Measurements from ENCODE around the gene MET.
"Not testable (repeated sequence)": the region's sequence is repeated elsewhere in the genome, so short reads cannot be mapped to it uniquely, and the experiment has no call there.

The MET gene

GRCh38 chr7:116671681-116672595 is at the start of gene MET:
MET (plus strand) TSS chr7:116672196; CDS start chr7:116699085, 26,889 bp downstream.
- no peak for DNase-seq

- DNase-seq = no peak
These were observed 45.1 kb upstream of the MET start for GRCh38 chr7:116626886-116627285.

GRCh38 chr7:116629051-116629463 is 42.9 kb upstream of the MET start:
- no peak for DNase-seq

GRCh38 chr7:116630357-116630756 is 41.6 kb upstream of the MET start:
- DNase-seq = no peak

GRCh38 chr7:116630932-116631671 is 40.9 kb upstream of the MET start:
- no peak for DNase-seq

GRCh38 chr7:116631676-116632075 is 40.3 kb upstream of the MET start:
- no peak for DNase-seq

GRCh38 chr7:116632384-116632783 is 39.6 kb upstream of the MET start:
- DNase-seq = no peak

- DNase-seq = no peak
These were observed 38.6 kb upstream of the MET start for GRCh38 chr7:116633131-116633988.

- DNase-seq = no peak
These were observed 35.0 kb upstream of the MET start for GRCh38 chr7:116636997-116637396.

- not testable (repeated sequence) for DNase-seq
These were observed 33.4 kb upstream of the MET start for GRCh38 chr7:116638592-116638991.

- DNase-seq = no peak
These were observed 30.3 kb upstream of the MET start for GRCh38 chr7:116641551-116642153.

- DNase-seq = not testable (repeated sequence)
These were observed 28.8 kb upstream of the MET start for GRCh38 chr7:116643148-116643547.

GRCh38 chr7:116644628-116645027 is 27.4 kb upstream of the MET start:
- DNase-seq = no peak

GRCh38 chr7:116647290-116647689 is 24.7 kb upstream of the MET start:
- no peak for DNase-seq

GRCh38 chr7:116647861-116648260 is 24.1 kb upstream of the MET start:
- DNase-seq = no peak

- no peak for DNase-seq
These were observed 21.6 kb upstream of the MET start for GRCh38 chr7:116650436-116650835.

- no peak for DNase-seq
These were observed 19.2 kb upstream of the MET start for GRCh38 chr7:116652793-116653192.

GRCh38 chr7:116653204-116653603 is 18.8 kb upstream of the MET start:
- DNase-seq = no peak

GRCh38 chr7:116653646-116654045 is 18.4 kb upstream of the MET start:
- DNase-seq = no peak

- not testable (repeated sequence) for DNase-seq
These were observed 12.7 kb upstream of the MET start for GRCh38 chr7:116659248-116659647.

- no peak for DNase-seq
These were observed 10.1 kb upstream of the MET start for GRCh38 chr7:116661865-116662264.

- no peak for DNase-seq
These were observed 8.3 kb upstream of the MET start for GRCh38 chr7:116663744-116664143.
